GM12878 (cell line): Measurements from ENCODE around the gene HMGCS1. TPM values are rescaled to one million over a fixed set of nuclear protein-coding genes. Genes with fewer than 3 reads are reported as not detected.
A peak's percentile ranks its signal among the peaks of the same experiment; 100 is the strongest.

Experiments used
- ASH2L ChIP-seq: fragments of 300-600, 200-600 bp; sonication (generic); IDR thresholded peaks from 2 replicates; pipeline ENCODE4 v1.6.1; 2017; ENCODE audit warnings: low read depth, mild to moderate bottlenecking, borderline replicate concordance
- BRCA1 ChIP-seq: IDR thresholded peaks from 2 replicates; pipeline ENCODE4 v1.6.1; 2011; ENCODE audit warnings: low read depth, low read length, improper control_type of control experiment
- DPF2 ChIP-seq: fragments of 450-650 bp; IDR thresholded peaks from 2 replicates; pipeline ENCODE4 v1.6.1; 2017; ENCODE audit warnings: mild to moderate bottlenecking
- FOXM1 ChIP-seq: IDR thresholded peaks from 2 replicates; pipeline ENCODE4 v1.6.1; 2012; ENCODE audit warnings: low read depth, mild to moderate bottlenecking, inconsistent platforms, low read length, moderate library complexity
- HDAC6 ChIP-seq: fragments of 200-600 bp; sonication (generic); IDR thresholded peaks from one replicate; pipeline ENCODE4 v1.8.0; 2017; ENCODE audit warnings: antibody characterized with exemption; ENCODE audit not compliant: unreplicated experiment
- JUNB ChIP-seq: IDR thresholded peaks from 2 replicates; pipeline ENCODE4 v1.6.1; 2016; ENCODE audit warnings: antibody characterized with exemption, mild to moderate bottlenecking
- KLF5 ChIP-seq: fragments of 450-650 bp; IDR thresholded peaks from 2 replicates; pipeline ENCODE4 v1.6.1; 2014; ENCODE audit warnings: mild to moderate bottlenecking; ENCODE audit not compliant: partially characterized antibody
- MEF2A ChIP-seq: IDR thresholded peaks from 2 replicates; pipeline ENCODE4 v1.6.1; 2011; ENCODE audit warnings: low read depth, mild to moderate bottlenecking, low read length, moderate library complexity; ENCODE audit not compliant: insufficient read depth
- NBN ChIP-seq: fragments of 450-650 bp; IDR thresholded peaks from 2 replicates; pipeline ENCODE4 v1.6.1; 2016
- NFIC ChIP-seq: IDR thresholded peaks from 2 replicates; pipeline ENCODE4 v1.6.1; 2012; ENCODE audit warnings: low read depth, mild to moderate bottlenecking, inconsistent platforms, low read length, moderate library complexity
- PRDM15 ChIP-seq: fragments of 450-650 bp; formaldehyde crosslinking; IDR thresholded peaks from 2 replicates; pipeline ENCODE4 v1.4.0; 2020; ENCODE audit warnings: mild to moderate bottlenecking, moderate library complexity
- SMAD5 ChIP-seq: IDR thresholded peaks from 2 replicates; pipeline ENCODE4 v1.6.1; 2016; ENCODE audit warnings: antibody characterized with exemption, low read depth
- STAT3 ChIP-seq: IDR thresholded peaks from 2 replicates; pipeline ENCODE4 v1.6.1; 2011; ENCODE audit warnings: low read depth, low read length, improper control_type of control experiment
- YY1 ChIP-seq: IDR thresholded peaks from 2 replicates; pipeline ENCODE4 v1.6.1; 2011; ENCODE audit warnings: low read depth, mild to moderate bottlenecking, low read length
- ZSCAN29 ChIP-seq: fragments of 450-650 bp; IDR thresholded peaks from 2 replicates; pipeline ENCODE4 v1.6.1; 2017; ENCODE audit warnings: mild to moderate bottlenecking, moderate library complexity
- polyA plus RNA-seq, 11 experiments: library from polyadenylated mRNA; depleted of rRNA in 4 of 11; unstranded in 6 of 11; stranded (reverse) in 5 of 11; fragments of >200 nt; fragmentation: Nextera tagmentation in 4 of 11; fragmentation: Illumina TruSeq in 1 of 11; extraction: Ambion mirVana in 4 of 11; extraction: Trizol in 1 of 11; gene quantifications; 1 replicate in 1 of 11; 2 replicates in 10 of 11; pipeline versions ENCODE4 v1.2.1 to v1.2.3, GENCODE V29; 2011 to 2016; ENCODE audit warnings: inconsistent platforms in 2 of 11, missing spikeins in 2 of 11, low read depth in 1 of 11
- total RNA-seq, 4 experiments: library from RNA; depleted of rRNA in 3 of 4; stranded (reverse); fragments of >200 nt in 3 of 4; fragmentation: Illumina TruSeq in 1 of 4; extraction: Trizol in 1 of 4; gene quantifications; 2 replicates each; pipeline versions ENCODE4 v1.2.1 to v1.2.3, GENCODE V29; 2013 to 2021

HMGCS1 gene
- total and polyA plus RNA-seq, 10 of the 15 experiments (the other 5 are each of a cell fraction or from before 2014, with no cell fraction given), result 24.0 to 193 (median 108) TPM

GRCh38 chr5:43313035-43313853 lies at the start of gene HMGCS1 (continued):
- TF ChIP-seq PRDM15 (CRISPR knock-in tag) (no peak), ZSCAN29 (no peak), FOXM1 (no peak), NFIC (no peak), MEF2A (no peak), NBN (peak; percentile 92), BRCA1 (peak; percentile 58; the same call in 1 of the 2 replicates), YY1 (peak; percentile 61), HDAC6 (peak; percentile 85), STAT3 (no peak), DPF2 (0 out of 2 replicates have a peak, but pooled peaks have one; percentile 39), KLF5 (peak; percentile 61), JUNB (no peak), SMAD5 (peak; percentile 94), ASH2L (no peak)
